GM18520 (cell line): ENCODE measurements around the gene NCAPG2.
"Not testable (repeated sequence)": the region's sequence is repeated elsewhere in the genome, so short reads cannot be mapped to it uniquely, and the experiment has no call there.

Source experiments
- ATAC-seq: cut with Tn5 transposase; IDR thresholded peaks from one replicate; pipeline ENCODE4 v1.9.1; 2021; ENCODE audit not compliant: unreplicated experiment

The NCAPG2 gene

DNA sequence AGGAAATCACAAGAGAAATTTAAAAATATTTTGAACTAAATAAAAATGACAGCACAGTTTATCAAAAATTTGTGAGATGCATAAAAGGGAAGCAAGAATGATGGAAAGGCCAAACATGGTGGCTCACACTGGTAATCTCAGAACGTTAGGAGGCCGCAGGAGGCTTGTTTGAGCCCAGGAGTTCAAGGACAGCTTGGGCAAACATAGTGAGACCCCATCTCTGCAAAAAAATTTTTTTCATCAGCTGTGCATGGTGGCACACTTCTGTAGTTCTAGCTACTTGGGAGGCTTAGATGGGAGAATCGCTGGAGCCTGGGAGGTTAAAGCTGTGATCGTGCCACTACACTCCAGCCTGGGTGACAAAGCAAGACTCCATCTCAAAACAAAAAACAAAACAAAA is 62.5 kb downstream of the NCAPG2 start:
- no peak for ATAC-seq

DNA sequence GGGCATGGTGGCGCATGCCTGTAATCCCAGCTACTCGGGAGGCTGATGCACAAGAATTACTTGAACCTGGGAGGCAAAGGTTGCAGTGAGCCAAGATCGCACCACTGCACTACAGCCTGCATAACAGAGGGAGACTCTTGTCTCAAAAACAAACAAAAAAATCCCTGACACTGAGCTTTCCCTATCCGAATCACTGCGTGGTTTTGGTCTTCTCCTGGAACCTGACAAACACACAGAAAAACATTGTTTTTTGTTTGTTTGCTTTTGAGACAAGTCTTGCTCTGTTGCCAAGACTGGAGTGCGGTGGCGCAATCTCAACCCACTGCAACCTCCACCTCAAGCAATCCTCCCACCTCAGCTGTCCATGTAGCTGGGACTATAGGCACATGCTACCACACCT is 66.6 kb downstream of the NCAPG2 start:
- no peak for ATAC-seq

DNA sequence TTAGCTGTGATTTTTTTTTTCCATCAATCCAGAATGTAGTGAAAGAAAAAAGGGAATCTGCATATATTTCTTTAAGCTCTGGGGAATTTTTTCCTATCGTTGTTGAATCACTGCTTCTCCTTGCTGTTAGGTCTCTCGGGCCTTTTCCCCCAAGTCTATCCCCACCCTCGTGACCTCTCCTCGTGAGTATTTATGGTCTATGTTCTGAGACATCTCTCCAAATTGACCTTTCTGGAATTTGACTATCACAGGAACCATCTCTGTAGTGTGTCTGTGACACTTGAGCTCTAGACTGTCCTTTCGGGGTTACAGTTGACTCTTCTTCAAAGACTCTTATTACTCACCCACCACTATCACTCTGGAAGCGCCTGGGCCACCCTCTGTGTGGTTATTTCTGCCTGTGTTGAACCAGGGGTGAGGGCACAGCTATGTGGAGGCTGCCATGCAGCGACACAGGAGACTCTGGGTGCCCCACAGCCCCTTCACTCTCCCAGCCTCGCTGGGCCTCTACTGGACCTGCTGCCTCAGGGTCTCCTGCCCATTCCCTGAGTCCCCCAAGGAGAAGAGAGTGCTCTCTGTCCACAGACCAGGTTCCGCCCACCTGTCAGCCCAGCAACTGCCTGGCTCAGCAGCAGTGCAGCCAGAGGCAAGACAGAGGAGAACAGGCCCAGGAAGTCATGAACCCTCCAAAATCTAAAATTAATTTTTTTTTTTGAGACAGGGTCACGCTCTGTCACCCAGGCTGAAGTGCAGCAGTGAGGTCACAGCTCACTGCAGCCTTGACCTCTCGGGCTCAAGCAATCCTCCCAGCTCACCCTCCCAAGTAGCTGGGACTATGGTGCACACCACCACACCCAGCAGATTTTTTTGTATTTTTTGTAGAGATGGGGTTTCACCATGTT is 71.3 kb downstream of the NCAPG2 start:
- no peak for ATAC-seq

DNA sequence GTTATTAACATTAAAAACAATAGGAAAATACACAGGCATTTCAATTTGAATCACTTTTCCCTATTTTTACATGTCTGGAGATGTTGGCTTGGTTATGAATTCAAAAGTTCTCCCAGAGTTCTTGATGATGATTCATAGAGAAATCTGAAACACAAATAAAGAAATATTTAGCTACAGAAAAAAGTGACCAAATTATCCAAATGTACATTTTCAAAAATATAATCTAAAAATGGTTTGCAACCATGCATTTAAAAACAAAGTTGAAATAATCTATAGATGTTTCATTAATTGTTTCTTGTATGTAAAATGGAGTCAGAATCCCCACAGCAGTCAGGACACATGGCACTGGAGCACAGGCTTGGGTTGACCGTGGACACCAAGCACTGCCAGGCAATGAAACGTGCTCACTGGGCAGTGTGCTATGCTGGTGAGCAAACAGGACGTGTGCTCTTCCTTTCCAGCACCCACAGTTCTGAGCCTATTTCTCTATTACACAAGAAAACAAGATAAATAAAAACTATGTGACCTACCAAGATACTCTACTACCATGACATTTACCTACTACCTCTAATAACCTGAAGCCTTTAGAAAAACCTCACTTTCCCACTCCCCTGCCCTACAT is 72.9 kb downstream of the NCAPG2 start:
- no peak for ATAC-seq

DNA sequence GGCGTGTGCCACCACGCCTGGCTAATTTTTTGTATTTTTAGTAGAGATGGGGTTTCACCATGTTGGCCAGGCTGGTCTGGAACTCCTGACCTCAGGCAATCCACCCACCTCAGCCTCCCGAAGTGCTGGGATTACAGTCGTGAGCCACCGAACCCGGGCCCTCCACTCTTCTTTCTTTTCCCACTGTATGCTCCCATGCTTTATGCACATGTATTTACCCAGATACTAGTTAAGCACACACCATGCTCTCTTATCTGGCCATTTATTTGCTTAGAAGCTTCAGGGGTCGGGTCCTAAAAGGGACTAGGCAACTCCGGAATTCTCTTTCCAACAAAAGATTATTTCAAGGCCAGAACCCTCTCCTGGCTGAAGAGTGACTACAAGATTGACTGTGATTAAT is 78.3 kb downstream of the NCAPG2 start:
- not testable (repeated sequence) for ATAC-seq

DNA sequence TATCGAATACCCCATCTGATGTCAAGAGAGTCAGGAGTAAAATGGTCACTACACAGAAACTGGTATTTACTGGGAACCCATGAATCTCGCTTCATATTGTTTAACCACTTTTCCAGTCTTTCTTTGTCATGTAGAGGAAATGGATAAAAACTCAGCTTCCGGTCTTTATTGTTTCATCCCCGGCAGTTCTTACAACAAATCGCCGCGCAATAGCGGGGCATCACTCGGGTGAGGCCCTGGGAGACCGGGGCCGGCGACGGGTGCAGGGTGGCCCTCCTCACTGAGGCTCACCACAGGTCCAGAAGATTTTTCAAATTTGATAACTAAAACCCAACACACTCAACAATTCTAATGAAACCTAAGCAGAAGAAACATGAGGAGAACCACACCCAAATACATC is 81.4 kb downstream of the NCAPG2 start:
- no peak for ATAC-seq

DNA sequence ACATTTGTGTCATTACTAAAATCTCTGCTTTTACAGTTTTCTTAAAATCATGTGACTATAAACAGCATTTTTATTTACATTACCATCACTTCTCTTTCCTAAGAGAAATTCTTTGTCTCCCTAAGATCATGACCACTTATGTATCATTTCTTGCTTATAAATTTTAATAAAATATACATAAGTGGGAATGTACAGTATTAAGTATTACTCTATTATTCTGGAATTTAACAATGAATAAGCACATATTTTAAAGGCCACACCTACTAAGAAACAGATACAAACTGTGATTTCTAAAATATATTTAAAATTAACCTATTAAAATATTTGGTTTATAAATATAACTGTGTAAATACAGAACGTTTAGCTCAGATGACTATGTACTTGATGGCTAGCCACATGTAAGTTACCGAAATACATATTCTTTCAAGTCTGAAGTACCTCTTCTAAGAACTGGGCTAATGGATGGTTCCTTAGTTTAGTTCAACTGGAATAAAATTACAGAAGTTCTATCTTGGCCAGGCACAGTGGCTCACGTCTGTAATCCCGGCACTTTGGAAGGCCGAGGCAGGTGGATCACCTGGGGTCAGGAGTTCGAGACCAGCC is 83.7 kb downstream of the NCAPG2 start:
- ATAC-seq, result no peak

DNA sequence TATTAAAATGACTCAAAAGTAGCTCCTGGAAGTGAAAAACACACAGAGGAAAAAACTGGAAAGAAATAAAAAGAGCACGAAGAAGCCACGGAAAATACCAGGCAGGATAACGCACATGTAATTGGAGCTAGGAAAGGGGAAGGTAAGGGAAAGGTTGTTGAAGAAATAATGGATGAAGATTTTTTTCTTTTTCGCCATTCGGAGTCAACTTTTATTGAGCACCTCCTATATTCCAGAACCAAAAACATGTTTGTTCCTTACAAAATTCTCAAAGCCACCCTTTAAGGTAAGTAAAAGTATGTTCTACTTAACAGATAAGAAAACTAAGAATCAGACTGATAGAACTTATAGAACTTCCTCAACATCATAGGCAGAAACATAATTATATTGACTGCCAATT is 84.2 kb downstream of the NCAPG2 start:
- ATAC-seq, result no peak

DNA sequence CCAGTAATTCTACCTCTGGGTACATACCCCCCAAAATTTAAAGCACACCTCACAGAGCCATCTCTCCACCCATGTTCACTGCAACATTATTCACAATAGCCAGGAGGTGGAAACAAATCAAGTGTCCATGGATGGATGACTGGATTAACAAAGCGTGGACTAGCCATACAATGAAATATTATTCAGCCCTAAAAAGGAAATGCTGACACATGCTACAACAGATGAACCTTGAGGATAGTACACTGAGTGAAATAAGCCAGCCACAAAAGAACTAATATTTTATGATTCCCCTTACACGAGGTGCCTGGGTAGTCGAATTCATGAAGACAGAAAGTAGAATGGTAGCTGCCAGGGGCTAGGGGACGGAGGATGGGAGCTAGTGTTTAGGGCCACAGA is 85.9 kb downstream of the NCAPG2 start:
- no peak for ATAC-seq

DNA sequence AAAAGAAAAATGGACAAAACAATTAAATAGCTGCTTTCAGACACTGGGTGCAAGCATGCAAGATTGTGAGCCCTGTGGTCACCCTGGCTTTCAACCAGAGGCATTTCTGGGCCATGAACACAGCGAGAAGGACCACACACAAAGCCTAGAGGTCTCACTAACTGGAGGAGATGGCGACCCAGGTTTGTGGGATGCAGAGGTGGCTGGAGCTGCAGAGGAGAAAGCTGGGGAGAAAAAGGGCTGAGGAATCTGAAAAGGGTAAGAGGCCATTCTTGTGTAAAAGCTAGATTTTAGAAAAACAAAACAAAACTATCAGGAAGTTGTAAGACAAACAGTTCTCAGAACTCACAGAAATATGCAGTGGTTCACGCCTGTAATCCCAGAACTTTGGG is 86.9 kb downstream of the NCAPG2 start:
- no peak for ATAC-seq

DNA sequence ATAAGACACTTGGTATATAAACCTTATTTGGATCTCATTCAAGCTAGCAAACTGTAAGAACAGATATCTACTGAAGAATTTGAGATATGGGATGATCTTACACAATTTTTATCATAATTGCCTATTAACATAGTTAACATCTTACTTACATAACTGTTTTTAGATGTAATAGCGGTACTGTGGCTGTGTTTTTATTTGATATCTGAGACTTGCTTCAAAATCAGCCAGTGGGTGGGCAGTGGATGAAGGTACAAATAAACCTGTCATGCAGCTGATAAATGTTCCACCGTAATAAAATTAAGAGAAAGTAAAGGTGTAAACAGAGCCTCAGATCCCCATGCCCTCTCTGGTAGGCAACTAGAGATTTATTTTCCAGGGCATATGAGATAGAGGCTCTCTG is 88.6 kb downstream of the NCAPG2 start:
- no peak for ATAC-seq

DNA sequence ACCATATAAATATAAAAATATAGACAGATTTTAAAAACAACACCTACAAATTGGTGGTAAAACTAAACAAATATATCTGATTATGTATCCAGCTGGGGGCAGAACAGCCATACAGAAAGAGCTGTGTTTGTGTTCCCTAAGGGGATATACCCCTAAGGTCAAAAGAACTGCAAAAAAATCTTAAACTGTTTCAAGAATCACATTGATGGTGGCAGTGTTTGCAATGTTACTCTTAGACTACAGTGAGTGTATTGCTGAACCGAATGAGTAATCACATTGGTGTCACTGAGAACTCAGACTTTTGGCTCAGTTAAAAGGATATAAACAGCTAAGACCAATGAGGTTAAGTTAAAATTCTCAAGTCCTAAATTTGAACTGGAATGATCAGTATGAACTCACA is 89.9 kb downstream of the NCAPG2 start:
- no peak for ATAC-seq

DNA sequence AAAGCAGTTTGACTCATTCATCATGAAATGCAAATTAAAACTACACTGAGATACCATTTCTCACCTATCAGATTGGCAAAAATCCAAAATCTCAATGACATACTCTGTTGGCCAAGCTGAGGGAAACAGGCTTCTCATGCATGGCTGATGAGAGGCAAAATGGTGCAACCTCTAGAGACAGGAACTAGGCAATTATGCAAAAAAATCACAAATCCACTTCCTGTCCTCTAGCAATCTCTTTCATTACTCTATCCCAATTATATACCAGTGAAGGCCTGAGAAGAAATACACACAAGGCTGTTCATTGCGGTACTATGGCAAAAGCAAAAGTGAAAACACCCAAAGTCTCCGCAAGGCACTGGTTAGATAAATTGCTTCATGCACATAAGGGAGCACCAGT is 91.1 kb downstream of the NCAPG2 start:
- ATAC-seq, result peak; percentile 97

DNA sequence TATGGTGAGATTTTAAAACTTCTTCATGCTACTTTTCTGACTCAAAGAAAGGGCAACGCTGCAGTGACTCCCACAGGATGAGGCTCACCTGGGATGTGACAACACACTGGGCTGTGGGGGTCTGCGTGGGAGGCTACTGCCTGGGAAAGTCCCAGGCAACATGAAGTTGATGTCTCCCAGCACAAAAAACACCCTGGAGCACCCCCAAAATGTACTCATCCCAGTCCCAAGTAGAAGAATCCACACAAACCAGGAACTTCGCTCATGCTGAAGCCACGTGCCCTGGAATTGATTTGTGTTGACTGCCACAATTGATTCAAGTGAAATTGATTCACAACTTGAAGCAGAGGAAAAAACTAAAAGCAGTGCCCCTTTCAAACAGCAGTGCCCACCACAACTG is 92.1 kb downstream of the NCAPG2 start:
- ATAC-seq, result no peak

DNA sequence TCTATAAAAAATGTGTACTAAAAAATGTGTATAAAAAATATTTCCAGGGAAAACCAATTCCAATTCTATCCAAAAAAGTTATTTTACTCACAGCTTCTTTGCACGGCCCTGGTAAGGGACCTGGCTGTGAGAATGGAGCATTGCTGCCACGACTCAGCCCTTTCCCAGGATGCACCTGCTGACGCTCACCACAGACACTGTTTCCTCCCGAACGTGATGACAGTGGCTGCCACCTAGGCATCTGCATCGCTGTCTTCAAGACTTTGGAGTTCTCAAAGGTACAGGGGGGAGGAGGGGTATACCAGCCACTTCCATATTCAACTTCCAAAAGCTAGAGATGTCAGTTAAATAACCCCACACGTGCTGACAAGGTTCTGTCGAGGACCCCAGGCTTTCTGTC is 93.1 kb downstream of the NCAPG2 start:
- ATAC-seq, result no peak

DNA sequence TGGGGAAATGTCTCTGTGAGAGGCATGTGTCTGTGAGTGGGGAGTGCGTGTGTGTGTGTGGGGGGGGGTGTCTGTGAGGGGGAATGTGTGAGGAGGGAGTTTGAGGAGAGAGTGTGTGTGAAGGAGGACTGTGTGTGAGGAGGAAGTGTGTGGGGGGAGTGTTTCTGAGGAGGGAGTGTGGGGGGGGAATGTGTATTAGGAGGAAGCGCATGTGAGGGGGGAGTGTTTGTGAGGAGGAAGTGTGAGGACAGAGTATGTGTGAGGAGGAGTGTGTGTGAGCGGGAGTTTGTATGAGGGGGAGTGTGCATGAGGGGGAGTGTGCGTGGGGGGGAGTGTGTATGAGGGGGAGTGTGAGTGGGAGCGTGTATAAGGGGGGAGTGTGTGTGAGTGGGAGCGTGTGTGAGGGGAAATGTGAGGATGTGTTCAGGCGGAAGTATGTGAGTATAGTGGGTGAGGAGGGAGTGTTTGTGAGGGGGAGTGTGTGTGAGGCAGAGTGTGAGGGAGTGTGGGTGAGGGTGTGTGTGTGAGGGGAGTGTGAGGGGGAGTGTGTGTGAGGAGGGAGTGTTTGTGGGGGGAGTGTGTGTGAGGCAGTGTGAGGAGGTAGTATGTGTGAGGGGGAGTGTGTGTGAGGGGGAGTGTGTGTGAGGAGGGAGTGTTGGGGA is 95.2 kb downstream of the NCAPG2 start:
- no peak for ATAC-seq

DNA sequence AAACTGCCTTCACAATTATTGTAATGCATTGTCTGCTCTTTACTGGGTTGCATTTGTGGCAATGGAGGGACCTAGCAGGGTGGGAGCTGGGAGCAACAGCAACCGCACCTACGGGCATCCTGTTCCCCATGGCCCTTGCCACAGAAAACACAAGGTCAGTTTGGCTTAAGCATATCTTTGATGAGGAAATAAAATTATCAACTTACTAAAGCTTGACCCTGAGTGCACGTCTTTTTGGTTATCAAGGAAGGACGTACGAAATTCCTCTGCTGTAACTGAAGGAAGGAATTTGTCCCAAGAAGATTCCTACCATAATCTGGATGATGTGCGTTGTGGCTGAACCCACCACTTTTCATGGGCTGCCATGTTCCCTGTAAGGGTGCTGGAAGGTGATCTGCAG is 97.0 kb downstream of the NCAPG2 start:
- ATAC-seq, result no peak

DNA sequence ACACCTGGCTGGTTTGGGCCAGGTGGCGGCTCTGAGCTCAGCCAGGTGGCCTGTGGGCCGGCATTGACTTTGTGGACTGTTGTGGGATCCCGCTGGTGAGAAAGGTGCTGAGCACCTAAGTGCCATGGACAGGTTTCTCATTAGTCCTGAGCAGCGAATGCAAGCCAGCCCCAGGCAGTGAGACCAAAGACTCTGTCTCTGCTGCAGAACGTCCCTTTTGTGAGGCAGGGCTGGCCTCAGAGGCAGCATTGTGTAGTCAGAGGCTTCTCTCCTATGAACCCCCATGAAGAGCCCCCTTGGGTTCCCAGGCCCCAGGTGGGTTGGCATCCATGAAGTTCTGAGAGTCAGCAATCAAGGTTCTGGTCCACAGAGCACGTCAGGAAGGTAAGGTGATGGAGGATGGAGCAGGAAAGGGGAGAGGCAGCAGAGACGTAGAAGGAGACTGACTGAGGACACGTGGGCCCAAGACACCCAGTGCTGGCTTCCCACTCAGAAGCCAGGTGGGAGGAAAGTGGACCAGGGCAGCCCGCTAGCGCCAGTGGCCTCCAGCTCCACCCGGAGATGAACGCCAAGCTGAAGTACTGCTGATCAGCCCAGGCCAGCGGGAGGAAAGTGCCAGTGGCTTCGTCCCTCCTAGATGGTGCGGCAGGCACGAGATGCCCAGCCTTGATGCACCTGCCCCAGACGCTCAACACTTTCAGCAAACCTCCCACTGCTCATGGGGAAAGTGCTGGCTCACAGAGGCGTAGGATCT is 97.8 kb downstream of the NCAPG2 start:
- no peak for ATAC-seq

DNA sequence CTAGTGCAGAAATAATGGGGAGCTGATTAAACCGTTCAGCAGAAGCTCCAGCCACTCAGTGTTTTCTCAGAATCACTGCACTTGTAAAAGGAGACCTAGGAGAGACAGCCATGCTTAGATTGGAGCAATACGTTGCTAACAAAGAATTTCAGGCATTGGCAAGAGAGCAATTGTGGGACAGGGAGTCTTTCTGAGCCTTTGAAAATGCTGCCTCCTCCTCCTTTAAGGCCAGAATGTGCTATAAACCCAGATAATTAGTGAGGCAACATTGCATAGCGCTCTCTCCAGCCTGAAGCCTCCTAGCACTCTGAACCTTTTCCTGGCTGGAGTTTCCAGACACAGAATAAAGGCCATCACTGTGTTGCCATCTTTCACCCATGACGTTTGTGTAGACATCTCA is 98.5 kb downstream of the NCAPG2 start:
- ATAC-seq, result no peak

DNA sequence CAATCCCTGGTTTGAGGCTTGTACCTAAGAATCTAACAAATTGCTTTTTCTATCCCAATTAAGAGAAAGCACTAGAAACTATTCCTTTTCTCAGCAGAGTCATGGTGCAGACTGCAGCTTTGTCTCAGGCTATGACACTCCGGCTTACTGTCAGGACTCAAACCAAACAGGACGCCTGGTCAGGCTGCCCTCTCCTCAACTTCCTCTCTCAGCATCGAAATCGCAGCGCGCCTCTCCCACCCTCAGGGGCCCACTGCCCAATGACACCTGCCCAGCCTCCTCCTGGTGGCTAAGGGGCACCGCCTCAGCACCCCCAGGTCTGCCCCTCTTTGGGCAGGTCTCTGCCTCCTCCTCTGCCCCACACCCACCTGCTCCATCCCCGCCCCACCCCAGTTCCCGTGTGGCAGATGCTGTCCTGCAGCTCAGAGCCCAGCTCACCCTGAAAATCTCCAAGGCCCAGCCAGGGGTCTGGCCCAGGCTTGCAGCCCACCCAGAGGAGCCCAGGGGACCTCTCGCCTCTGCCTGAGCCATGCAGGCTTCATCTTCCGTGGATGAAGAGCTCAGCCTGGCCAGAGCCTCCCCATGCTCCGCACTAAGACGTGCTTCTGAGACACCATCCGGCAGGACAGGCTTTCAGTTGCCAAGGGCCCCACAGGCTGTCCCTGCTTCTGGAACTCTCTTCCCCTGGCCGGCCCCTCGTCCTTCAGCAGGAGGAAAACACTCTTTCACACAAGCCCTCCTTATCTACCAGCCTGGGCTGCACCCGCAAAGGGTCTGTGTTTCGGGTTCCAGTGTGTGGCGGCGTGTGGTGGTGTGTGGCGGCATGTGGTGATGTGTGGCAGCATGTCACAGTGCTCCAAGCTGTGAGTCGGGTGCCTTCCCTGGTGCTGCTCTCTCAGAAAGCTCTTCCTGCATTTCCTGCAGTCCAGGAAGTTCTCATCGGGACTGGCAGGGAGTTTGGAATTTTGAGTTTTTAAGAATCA is 100.5 kb downstream of the NCAPG2 start:
- no peak for ATAC-seq
